Hair follicle dermal papilla cell (primary cell): Measurements from ENCODE around the gene TMEM170B. TPM values are rescaled to one million over a fixed set of nuclear protein-coding genes. Genes with fewer than 3 reads are reported as not detected.

ENCODE experiments used
- small RNA-seq: library from RNA; depleted of rRNA; stranded (forward); fragments of <200 nt; gene quantifications from one replicate; pipeline ENCODE3, GENCODE V24; 2012
- total RNA-seq: library from RNA; depleted of rRNA; stranded (reverse); fragments of >200 nt; gene quantifications from 2 replicates; pipeline ENCODE4 v1.2.3, GENCODE V29; 2012

TMEM170B gene
- 1.5 and 2.3 TPM in 2 replicates for total RNA-seq

GRCh38 chr6:11537229-11538051 is at the start of gene TMEM170B:
Gene TMEM170B (plus strand): TSS chr6:11537749. CDS start chr6:11538278, 529 bp downstream.

Small RNA genes lying within 50 kb of the gene (small RNA-seq; reads per million reads assigned to genes)
- not detected for gene RNU1-64P

Other genes with a start within 250 kb of the TMEM170B start
- 0.36 and 0.81 TPM in 2 replicates for gene ADTRP, start 241.1 kb downstream of the TMEM170B start, total RNA-seq